Measurements from ENCODE around the gene CENPS. TPM values are rescaled to one million over a fixed set of nuclear protein-coding genes. Genes with fewer than 3 reads are reported as not detected.

CENPS gene
- total and polyA plus RNA-seq, 2 donors from 2014 or later, result 21.9 to 45.1 TPM

- Histone ChIP-seq H3K27me3 (ENCODE audit: control insufficient read depth, insufficient read depth, low read length) (no peaks in the 10 kb centered on the region), H3K4me3 (ENCODE audit: low read length in 3 of 3) (no peak overlapping the region), H3K4me1 (ENCODE audit: control insufficient read depth in 2 of 3, insufficient read depth in 2 of 3, low read depth in 1 of 3, low read length in 3 of 3) (peaks cover 0 to 13% (median 8%) of the 10 kb centered on the region in 3 donors), H3K27ac (ENCODE audit: low read depth in 2 of 2, low read length in 2 of 2) (no peak overlapping the region), H3K9me3 (ENCODE audit: control insufficient read depth in 2 of 3, insufficient read depth in 1 of 3, low read length in 3 of 3) (no peaks in the 10 kb centered on the region), H3K36me3 (ENCODE audit: control insufficient read depth in 2 of 3, insufficient read depth in 3 of 3, low read length in 3 of 3) (peaks cover 0 to 9% (median 7%) of the 10 kb centered on the region in 3 donors), H3K9ac (ENCODE audit: low read length in 3 of 3) (no peak overlapping the region)
- intact Hi-C loops (cut with DNase I), result no loop called here
- no peak for TF ChIP-seq CTCF (IDR thresholded peaks at IDR 0.05; ENCODE audit: borderline replicate concordance, extremely low read depth, insufficient read depth)
- FAIRE-seq (no peak), DNase-seq (no peak)
These were observed 46.6 kb upstream of the CENPS start for GRCh38 chr1:10383630-10384029.

GRCh38 chr1:10384219-10384618, 46.0 kb upstream of the CENPS start:
- DNase-seq (no peak), FAIRE-seq (no peak)
- no peak overlapping the region for H3K4me3 ChIP-seq (ENCODE audit: low read length in 3 of 3)
- H3K9me3 ChIP-seq (ENCODE audit: control insufficient read depth in 2 of 3, insufficient read depth in 1 of 3, low read length in 3 of 3), result no peaks in the 10 kb centered on the region
- H3K27ac ChIP-seq (ENCODE audit: low read depth in 2 of 2, low read length in 2 of 2), result no peak overlapping the region
- no peaks in the 10 kb centered on the region for H3K27me3 ChIP-seq (ENCODE audit: control insufficient read depth, insufficient read depth, low read length)
- H3K4me1 ChIP-seq (ENCODE audit: control insufficient read depth in 2 of 3, insufficient read depth in 2 of 3, low read depth in 1 of 3, low read length in 3 of 3), result peaks cover 0 to 13% (median 8%) of the 10 kb centered on the region in 3 donors
- no peak overlapping the region for H3K9ac ChIP-seq (ENCODE audit: low read length in 3 of 3)
- H3K36me3 ChIP-seq (ENCODE audit: control insufficient read depth in 2 of 3, insufficient read depth in 3 of 3, low read length in 3 of 3), result peaks cover 0 to 7% (median 3%) of the 10 kb centered on the region in 3 donors
- intact Hi-C loops (cut with DNase I), result no loop called here
- no peak for TF ChIP-seq CTCF (IDR thresholded peaks at IDR 0.05; ENCODE audit: borderline replicate concordance, extremely low read depth, insufficient read depth)

- DNase-seq (no peak), FAIRE-seq (no peak)
- H3K4me1 ChIP-seq (ENCODE audit: control insufficient read depth in 2 of 3, insufficient read depth in 2 of 3, low read depth in 1 of 3, low read length in 3 of 3), result peaks cover 0 to 13% (median 8%) of the 10 kb centered on the region in 3 donors
- H3K27me3 ChIP-seq (ENCODE audit: control insufficient read depth, insufficient read depth, low read length), result no peaks in the 10 kb centered on the region
- H3K27ac ChIP-seq (ENCODE audit: low read depth in 2 of 2, low read length in 2 of 2), result peak overlapping the region in 1 of 2 donors; percentile 10
- no peak overlapping the region for H3K4me3 ChIP-seq (ENCODE audit: low read length in 3 of 3)
- H3K36me3 ChIP-seq (ENCODE audit: control insufficient read depth in 2 of 3, insufficient read depth in 3 of 3, low read length in 3 of 3), result peaks cover 0 to 3% (median 0%) of the 10 kb centered on the region in 3 donors
- no peaks in the 10 kb centered on the region for H3K9me3 ChIP-seq (ENCODE audit: control insufficient read depth in 2 of 3, insufficient read depth in 1 of 3, low read length in 3 of 3)
- no peak for TF ChIP-seq CTCF (IDR thresholded peaks at IDR 0.05; ENCODE audit: borderline replicate concordance, extremely low read depth, insufficient read depth)
- intact Hi-C loops (cut with DNase I), result no loop called here
- H3K9ac ChIP-seq (ENCODE audit: low read length in 3 of 3), result no peak overlapping the region
These were observed 43.2 kb upstream of the CENPS start for GRCh38 chr1:10386761-10387676.

Measured in kidney (tissue), 14 donors.